DOHH2 (cell line): ENCODE results near the gene NEU4.

Source experiments
- EZH2phosphoT487 ChIP-seq: fragments of 200-600 bp; sonication (generic); IDR thresholded peaks from 2 replicates; pipeline ENCODE4 v1.6.1; 2017; ENCODE audit warnings: borderline replicate concordance, mild to moderate bottlenecking, antibody characterized with exemption, low read length, moderate library complexity, mixed read lengths
- TF ChIP-seq, protein P1 (sequence below): fragments of 200-600 bp; sonication (generic); IDR thresholded peaks from one replicate; pipeline ENCODE4 v1.5.1; 2014; ENCODE audit warnings: antibody characterized with exemption, mild to moderate bottlenecking, low read depth, low read length; ENCODE audit not compliant: poor library complexity, severe bottlenecking

DNA sequence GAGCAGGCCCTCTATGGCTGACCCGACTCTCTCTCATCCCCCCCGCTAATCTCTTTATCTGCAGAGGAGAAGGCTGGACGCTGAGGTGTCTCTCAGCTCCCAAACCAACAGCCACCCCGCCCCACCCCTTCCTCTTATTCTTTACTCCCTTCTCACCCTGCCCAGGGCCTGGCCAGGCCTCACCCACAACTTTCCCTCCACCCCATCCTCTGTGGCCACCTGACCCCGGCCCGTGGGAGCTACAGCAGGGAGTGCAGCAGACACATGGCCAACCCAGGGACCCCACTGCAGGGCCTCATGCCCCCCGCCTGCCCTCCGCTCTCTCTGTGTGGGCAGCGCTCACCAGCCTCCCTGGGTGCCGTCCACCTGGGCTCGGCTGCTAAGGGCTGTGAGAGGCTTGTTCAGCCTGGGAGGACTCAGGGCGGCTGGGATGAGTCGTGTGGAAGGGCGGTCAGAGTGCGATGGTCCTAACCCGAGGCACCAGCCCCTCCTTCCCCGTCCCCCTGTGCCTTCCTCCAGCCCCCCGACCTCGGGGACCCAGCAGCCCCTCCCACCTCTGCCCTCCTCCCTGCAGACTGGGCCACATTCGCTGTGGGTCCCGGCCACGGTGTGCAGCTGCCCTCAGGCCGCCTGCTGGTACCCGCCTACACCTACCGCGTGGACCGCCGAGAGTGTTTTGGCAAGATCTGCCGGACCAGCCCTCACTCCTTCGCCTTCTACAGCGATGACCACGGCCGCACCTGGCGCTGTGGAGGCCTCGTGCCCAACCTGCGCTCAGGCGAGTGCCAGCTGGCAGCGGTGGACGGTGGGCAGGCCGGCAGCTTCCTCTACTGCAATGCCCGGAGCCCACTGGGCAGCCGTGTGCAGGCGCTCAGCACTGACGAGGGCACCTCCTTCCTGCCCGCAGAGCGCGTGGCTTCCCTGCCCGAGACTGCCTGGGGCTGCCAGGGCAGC lies 6.8 kb downstream of the NEU4 start:
- TF ChIP-seq, protein P1, sequence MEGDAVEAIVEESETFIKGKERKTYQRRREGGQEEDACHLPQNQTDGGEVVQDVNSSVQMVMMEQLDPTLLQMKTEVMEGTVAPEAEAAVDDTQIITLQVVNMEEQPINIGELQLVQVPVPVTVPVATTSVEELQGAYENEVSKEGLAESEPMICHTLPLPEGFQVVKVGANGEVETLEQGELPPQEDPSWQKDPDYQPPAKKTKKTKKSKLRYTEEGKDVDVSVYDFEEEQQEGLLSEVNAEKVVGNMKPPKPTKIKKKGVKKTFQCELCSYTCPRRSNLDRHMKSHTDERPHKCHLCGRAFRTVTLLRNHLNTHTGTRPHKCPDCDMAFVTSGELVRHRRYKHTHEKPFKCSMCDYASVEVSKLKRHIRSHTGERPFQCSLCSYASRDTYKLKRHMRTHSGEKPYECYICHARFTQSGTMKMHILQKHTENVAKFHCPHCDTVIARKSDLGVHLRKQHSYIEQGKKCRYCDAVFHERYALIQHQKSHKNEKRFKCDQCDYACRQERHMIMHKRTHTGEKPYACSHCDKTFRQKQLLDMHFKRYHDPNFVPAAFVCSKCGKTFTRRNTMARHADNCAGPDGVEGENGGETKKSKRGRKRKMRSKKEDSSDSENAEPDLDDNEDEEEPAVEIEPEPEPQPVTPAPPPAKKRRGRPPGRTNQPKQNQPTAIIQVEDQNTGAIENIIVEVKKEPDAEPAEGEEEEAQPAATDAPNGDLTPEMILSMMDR, result no peak
- no peak for TF ChIP-seq EZH2phosphoT487
